ENCODE measurements around the gene TH.

GRCh38 chr11:2142300-2142759 lies 29.3 kb downstream of the TH start:
- TF ChIP-seq POLR2A (IDR thresholded peaks at IDR 0.05; ENCODE audit: low read depth) (no peak), CTCF (IDR thresholded peaks at IDR 0.05) (no peak), POLR2AphosphoS5 (IDR thresholded peaks at IDR 0.05) (no peak), EP300 (IDR thresholded peaks at IDR 0.05) (no peak)
